ENCODE data around the gene VSIG4.
"Not testable (repeated sequence)": the region's sequence is repeated elsewhere in the genome, so short reads cannot be mapped to it uniquely, and the experiment has no call there.

VSIG4 gene

GRCh38 chrX:65975161-65975751, 64.6 kb downstream of the VSIG4 start:
- not testable (repeated sequence) for DNase-seq

Data from suppressor macrophage (primary cell).